ENCODE results near the gene ATXN7L1.

Gene ATXN7L1

DNA sequence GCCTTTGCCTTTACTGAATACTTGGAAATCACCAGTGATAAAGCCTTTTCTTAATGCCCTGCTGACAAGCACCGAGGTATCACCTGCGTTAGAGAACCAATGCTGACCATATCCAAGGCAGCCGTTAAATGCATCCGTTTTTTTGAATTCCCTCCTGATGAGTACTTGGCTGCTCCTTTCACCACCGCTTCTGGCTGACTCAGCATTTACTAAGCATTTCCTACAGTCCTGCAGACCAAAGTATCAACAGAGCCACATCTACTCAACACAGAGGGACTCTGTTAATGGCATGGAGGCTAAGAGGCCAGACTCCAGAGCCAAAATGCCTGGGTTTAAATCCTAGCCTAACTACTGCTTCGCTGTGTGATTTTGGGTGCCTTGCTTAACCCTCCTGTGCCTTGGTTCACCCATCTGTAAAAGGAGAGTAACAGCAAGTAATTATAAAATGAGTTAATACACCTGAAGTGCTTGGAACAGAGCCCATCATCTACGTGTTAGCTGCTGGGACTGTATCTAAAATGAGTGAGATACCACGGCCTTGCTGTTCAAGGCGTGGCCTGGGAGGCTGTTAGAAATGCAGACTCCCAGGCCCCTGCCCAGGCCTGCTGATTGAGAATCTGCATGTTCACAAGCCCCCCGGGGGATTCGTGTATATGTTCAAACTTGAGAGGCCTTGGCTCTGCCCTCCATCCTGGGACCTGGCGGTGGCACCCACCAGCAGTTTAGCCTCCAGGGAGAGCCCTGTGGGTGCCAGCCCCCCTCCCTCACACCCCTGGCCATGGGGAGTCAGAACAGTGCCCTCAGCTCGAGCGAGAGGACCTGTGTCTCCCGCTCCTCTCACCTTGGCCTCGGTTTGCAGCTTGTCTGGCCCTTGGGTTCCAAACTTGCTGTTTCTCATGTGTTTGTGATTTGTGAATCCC, 264.3 kb downstream of the ATXN7L1 start:
- Histone ChIP-seq H3K4me2 (ENCODE audit: low read length) (no peak overlapping the region), H3K4me3 (ENCODE audit: low read length) (no peak overlapping the region), H4K20me1 (ENCODE audit: insufficient read depth, low read length) (no peaks in the 10 kb centered on the region), H2AFZ (ENCODE audit: low read depth, low read length) (no peak overlapping the region), H3K27ac (ENCODE audit: low read length) (no peak overlapping the region), H3K27me3 (ENCODE audit: low read depth, low read length) (no peaks in the 10 kb centered on the region; the same call in 1 of the 2 replicates), H3K79me2 (ENCODE audit: low read length) (no peaks in the 10 kb centered on the region), H3K4me1 (ENCODE audit: low read length) (no peaks in the 10 kb centered on the region), H3K9ac (ENCODE audit: low read length) (no peak overlapping the region), H3K36me3 (replicated peaks; ENCODE audit: low read depth, low read length) (no peaks in the 10 kb centered on the region), H3K9me3 (ENCODE audit: insufficient read depth, low read length) (no peaks in the 10 kb centered on the region)
- TF ChIP-seq, protein P1, sequence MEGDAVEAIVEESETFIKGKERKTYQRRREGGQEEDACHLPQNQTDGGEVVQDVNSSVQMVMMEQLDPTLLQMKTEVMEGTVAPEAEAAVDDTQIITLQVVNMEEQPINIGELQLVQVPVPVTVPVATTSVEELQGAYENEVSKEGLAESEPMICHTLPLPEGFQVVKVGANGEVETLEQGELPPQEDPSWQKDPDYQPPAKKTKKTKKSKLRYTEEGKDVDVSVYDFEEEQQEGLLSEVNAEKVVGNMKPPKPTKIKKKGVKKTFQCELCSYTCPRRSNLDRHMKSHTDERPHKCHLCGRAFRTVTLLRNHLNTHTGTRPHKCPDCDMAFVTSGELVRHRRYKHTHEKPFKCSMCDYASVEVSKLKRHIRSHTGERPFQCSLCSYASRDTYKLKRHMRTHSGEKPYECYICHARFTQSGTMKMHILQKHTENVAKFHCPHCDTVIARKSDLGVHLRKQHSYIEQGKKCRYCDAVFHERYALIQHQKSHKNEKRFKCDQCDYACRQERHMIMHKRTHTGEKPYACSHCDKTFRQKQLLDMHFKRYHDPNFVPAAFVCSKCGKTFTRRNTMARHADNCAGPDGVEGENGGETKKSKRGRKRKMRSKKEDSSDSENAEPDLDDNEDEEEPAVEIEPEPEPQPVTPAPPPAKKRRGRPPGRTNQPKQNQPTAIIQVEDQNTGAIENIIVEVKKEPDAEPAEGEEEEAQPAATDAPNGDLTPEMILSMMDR (IDR thresholded peaks at IDR 0.05; ENCODE audit: low read depth, low read length) = no peak
- no peak for TF ChIP-seq EZH2phosphoT487 (IDR thresholded peaks at IDR 0.05; ENCODE audit: low read depth)

DNA sequence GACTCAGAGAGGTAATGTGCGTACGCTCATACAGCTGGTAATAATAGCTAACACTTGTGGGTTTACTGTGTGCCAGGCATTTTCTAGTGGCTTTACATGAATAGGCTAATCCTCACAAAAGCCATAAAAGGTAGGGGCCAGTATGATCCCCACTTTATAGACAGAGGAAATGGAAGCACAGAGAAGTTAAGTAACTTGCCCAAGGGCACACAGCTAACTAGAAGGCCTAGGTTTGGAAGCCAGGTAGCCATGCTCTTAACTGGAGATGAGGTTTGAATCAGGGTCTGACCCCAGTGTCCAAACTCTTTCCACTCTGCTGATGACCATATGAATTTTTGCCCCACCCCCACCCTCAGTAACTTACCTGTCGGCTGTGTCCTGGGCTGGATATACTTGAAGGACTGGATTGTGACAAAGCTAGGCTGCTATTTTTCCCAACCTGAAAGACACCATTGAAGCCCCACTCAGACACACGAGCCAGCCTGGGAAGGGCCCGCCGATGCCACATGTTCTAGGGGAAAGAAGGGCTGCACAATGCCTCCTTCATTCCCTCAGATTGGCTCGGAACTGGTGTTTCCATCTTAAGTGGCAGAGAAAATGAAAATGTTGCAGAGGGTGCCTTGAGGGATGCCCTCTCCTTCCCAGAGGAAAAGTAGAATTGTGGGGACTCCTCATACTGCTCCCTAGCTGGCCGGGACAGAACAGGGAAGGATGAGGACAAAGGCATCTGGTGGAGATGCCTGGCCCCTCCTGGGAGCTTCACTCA, 266.1 kb downstream of the ATXN7L1 start:
- Histone ChIP-seq H3K27me3 (ENCODE audit: low read depth, low read length) (peaks cover 5% of the 10 kb centered on the region; the same call in 1 of the 2 replicates), H3K79me2 (ENCODE audit: low read length) (no peaks in the 10 kb centered on the region), H3K4me2 (ENCODE audit: low read length) (no peak overlapping the region), H3K27ac (ENCODE audit: low read length) (no peak overlapping the region), H3K4me3 (ENCODE audit: low read length) (no peak overlapping the region), H3K9me3 (ENCODE audit: insufficient read depth, low read length) (no peaks in the 10 kb centered on the region), H3K36me3 (replicated peaks; ENCODE audit: low read depth, low read length) (no peaks in the 10 kb centered on the region), H2AFZ (ENCODE audit: low read depth, low read length) (no peak overlapping the region), H4K20me1 (ENCODE audit: insufficient read depth, low read length) (no peaks in the 10 kb centered on the region), H3K9ac (ENCODE audit: low read length) (no peak overlapping the region), H3K4me1 (ENCODE audit: low read length) (no peaks in the 10 kb centered on the region)
- TF ChIP-seq, protein P1 (IDR thresholded peaks at IDR 0.05; ENCODE audit: low read depth, low read length) = no peak
- no peak for TF ChIP-seq EZH2phosphoT487 (IDR thresholded peaks at IDR 0.05; ENCODE audit: low read depth)

DNA sequence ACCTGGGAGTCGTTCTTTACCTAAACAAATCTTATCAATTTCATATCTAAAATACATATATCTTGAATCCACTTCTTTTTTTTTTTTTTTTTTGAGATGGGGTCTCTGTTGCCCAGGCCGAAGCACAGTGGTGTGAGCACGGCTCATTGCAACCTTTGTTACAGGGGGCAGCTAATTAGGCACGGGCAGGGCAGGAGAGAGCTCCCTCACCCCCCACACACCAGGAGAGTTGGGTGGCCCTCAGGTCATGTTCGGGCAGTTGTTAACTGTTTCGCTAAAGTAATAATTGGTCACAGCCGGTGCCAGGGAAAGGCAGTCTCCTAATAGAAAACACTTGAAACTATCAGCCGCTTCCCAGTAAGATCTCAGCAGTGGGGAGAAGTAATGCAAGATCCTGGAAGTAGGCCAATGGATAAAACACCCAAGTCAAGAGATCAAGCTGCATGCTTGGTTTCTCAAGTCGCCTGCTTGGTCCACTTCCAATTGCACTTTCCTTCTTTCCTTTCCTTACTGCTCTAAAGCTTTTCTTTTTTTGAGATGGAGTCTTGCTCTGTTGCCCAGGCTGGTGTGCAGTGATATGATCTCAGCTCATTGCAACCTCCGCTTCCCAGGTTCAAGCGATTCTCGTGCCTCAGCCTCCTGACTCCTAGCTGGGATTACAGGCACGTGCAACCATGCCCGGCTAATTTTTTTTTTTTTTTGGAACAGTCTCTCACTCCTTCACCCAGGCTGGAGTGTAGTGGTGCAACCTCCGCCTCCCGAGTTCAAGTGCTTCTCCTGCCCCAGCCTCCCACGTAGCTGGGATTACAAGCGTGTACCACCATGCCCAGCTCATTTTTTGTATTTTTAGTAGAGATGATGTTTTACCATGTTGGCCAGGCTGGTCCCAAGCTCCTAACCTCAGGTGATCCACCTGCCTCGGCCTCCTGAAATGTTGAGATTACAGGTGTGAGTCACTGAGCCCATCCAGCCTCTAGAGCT, 273.8 kb downstream of the ATXN7L1 start:
- Histone ChIP-seq H3K36me3 (replicated peaks; ENCODE audit: low read depth, low read length) (no peaks in the 10 kb centered on the region), H3K4me1 (ENCODE audit: low read length) (no peaks in the 10 kb centered on the region), H3K9me3 (ENCODE audit: insufficient read depth, low read length) (no peaks in the 10 kb centered on the region), H3K4me2 (ENCODE audit: low read length) (no peak overlapping the region), H3K4me3 (ENCODE audit: low read length) (no peak overlapping the region), H4K20me1 (ENCODE audit: insufficient read depth, low read length) (no peaks in the 10 kb centered on the region), H3K27me3 (ENCODE audit: low read depth, low read length) (peaks cover 5% of the 10 kb centered on the region; the same call in 1 of the 2 replicates), H2AFZ (ENCODE audit: low read depth, low read length) (no peak overlapping the region), H3K9ac (ENCODE audit: low read length) (no peak overlapping the region), H3K27ac (ENCODE audit: low read length) (no peak overlapping the region), H3K79me2 (ENCODE audit: low read length) (no peaks in the 10 kb centered on the region)
- TF ChIP-seq, protein P1 (IDR thresholded peaks at IDR 0.05; ENCODE audit: low read depth, low read length) = no peak
- no peak for TF ChIP-seq EZH2phosphoT487 (IDR thresholded peaks at IDR 0.05; ENCODE audit: low read depth)

Data from OCI-LY3 (cell line).